Esophagus (tissue), 2 donors: ENCODE results near the gene SEMA5A. TPM values are rescaled to one million over a fixed set of nuclear protein-coding genes. Genes with fewer than 3 reads are reported as not detected.

Experiments
- H3K27ac ChIP-seq, 2 donors: one replicate each; pipeline ENCODE4 v1.5.1; 2013; ENCODE audit warnings: low read depth in 2 of 2, mild to moderate bottlenecking in 2 of 2, inconsistent platforms in 1 of 2, low read length in 1 of 2, moderate library complexity in 1 of 2
- H3K27me3 ChIP-seq, 2 donors: one replicate each; pipeline ENCODE4 v1.6.1; 2013; ENCODE audit warnings: low read length in 2 of 2, control low read depth in 1 of 2, mild to moderate bottlenecking in 1 of 2; ENCODE audit not compliant: insufficient read depth in 2 of 2, control insufficient read depth in 1 of 2
- H3K36me3 ChIP-seq, 2 donors: one replicate each; pipeline ENCODE4 v1.6.1; 2013; ENCODE audit warnings: low read length in 1 of 2; ENCODE audit not compliant: control insufficient read depth in 2 of 2, insufficient read depth in 2 of 2
- H3K4me1 ChIP-seq, 2 donors: one replicate each; pipeline ENCODE4 v1.6.1; 2013; ENCODE audit warnings: low read length in 1 of 2; ENCODE audit not compliant: control insufficient read depth in 2 of 2, insufficient read depth in 2 of 2
- H3K4me3 ChIP-seq, 2 donors: one replicate each; pipeline ENCODE4 v1.5.1; 2013; ENCODE audit warnings: low read length in 2 of 2, mild to moderate bottlenecking in 2 of 2, low read depth in 1 of 2, moderate library complexity in 1 of 2
- H3K9me3 ChIP-seq, 2 donors: one replicate each; pipeline ENCODE4 v1.6.1; 2013; ENCODE audit warnings: mild to moderate bottlenecking in 2 of 2, low read depth in 1 of 2, low read length in 1 of 2, moderate library complexity in 1 of 2; ENCODE audit not compliant: control insufficient read depth in 2 of 2, insufficient read depth in 1 of 2
- WGBS, 2 donors: extraction: QIAGEN DNeasy Blood & Tissue Kit; methylation state at CpG; one replicate each; pipeline ENCODE4 v1.1.7; 2013; 5-methylcytosine and 5-hydroxymethylcytosine counted together
- polyA plus RNA-seq, 2 donors: library from polyadenylated mRNA; stranded (reverse); fragments of 200-250 nt; gene quantifications; one replicate each; pipeline ENCODE4 v1.2.3, GENCODE V29; 2013
- donor health status: healthy with polysubstance abuse.
- donor health status: Bipolar disorder and iron deficiency.

The SEMA5A gene
- 1 to 10 TPM; 1.3 to 1.9 TPM for polyA plus RNA-seq

DNA sequence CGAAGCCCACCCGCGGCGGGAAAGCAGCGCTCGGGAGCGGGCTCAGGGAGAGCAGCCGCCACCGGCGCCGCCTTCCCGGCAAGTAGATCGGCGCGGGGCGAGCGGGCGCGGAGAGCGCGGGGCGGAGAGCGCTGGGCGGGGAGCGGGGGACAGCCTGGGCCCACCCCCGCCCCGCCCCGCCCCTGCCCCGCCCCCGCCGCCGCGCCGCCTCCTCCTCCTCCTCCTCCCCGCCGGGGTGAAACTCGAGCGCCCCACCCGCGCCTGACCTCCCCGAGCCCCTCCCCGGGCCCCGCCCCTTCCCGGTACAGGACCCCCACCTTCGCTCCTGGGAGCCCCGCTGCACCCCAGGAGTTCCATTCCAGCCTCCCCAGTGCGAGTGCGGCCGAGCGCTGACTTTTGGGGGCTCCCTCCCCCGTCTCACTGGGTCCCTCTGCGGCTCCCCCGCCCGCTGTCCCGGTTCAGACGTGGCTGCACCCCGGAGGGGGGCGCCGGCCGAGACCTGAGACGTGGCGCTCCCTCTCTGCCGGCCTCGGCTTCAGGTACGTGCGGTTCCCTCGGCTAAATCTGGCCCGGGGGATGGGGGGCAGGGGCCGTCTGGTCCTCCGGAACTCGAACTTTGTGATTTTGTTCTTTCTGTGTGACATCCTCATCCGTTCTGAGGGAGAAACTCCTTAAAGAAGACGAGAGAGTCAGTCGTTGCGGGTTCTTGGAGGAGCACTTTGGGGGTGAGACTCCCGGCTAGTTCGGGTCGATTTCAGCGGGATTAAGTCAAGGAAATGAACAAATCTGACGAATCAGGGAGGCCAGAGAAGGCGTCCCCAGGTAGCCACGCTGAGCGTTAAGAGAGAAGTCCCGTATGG lies at the start of gene SEMA5A:
Gene SEMA5A (minus strand): TSS at position 84 of the 860 bp plus-strand sequence. CDS start 166,129 bp downstream, outside the sequence.
- Histone ChIP-seq H3K27ac (peak within 1 kb of the TSS; percentile 89 to 92), H3K9me3 (no peaks in the 10 kb centered on the region), H3K4me1 (peaks cover 0 to 4% of the 10 kb centered on the region in 2 donors), H3K4me3 (peak within 1 kb of the TSS; percentile 71 to 87), H3K27me3 (no peaks in the 10 kb centered on the region), H3K36me3 (peaks cover 3 to 8% of the 10 kb centered on the region in 2 donors)
- 4% methylated on average over 35 to 79 of the region's 84 CpGs for WGBS, 2 donors

DNA sequence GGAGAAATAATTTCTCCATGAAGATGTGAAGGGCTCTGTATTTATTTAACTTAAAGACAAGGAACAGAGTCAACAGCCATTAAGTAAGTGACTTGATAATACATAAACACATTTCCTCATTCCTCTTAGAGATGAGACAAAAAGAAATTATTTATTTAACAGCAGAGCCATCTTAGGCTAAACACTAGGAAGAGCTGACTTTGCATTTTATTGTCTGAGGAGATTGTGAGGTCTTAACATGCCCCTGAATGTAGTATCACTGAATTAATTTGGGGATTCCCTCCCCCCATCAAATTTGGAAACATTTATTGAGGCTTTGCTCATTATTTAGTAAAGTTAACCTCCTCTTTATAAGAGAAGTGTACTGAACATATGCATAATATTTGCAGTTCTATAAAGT lies 49.0 kb upstream of the SEMA5A start:
- Histone ChIP-seq H3K9me3 (no peaks in the 10 kb centered on the region), H3K27me3 (peaks cover 3% of the 10 kb centered on the region in 2 donors), H3K4me1 (peaks cover 0 to 3% of the 10 kb centered on the region in 2 donors), H3K27ac (no peak overlapping the region), H3K36me3 (no peaks in the 10 kb centered on the region), H3K4me3 (no peak overlapping the region)

- WGBS, 2 donors, result 75 to 79% methylated on average over 7 of the region's 7 CpGs
- no peak overlapping the region for H3K27ac ChIP-seq
These were observed 43.4 kb upstream of the SEMA5A start for GRCh38 chr5:9589049-9589835.

GRCh38 chr5:9588254-9588653 lies 42.4 kb upstream of the SEMA5A start:
- Histone ChIP-seq H3K4me3 (no peak overlapping the region), H3K27me3 (peaks cover 0 to 3% of the 10 kb centered on the region in 2 donors), H3K4me1 (no peaks in the 10 kb centered on the region), H3K36me3 (no peaks in the 10 kb centered on the region), H3K9me3 (no peaks in the 10 kb centered on the region), H3K27ac (no peak overlapping the region)
- 77 to 83% methylated on average over 6 of the region's 6 CpGs for WGBS, 2 donors

More at GRCh38 chr5:9589049-9589835, 43.4 kb upstream of the SEMA5A start:
- H3K9me3 ChIP-seq, result no peaks in the 10 kb centered on the region
- no peaks in the 10 kb centered on the region for H3K4me1 ChIP-seq
- H3K27me3 ChIP-seq, result peaks cover 0 to 3% of the 10 kb centered on the region in 2 donors
- H3K4me3 ChIP-seq, result no peak overlapping the region
- H3K36me3 ChIP-seq, result no peaks in the 10 kb centered on the region

DNA sequence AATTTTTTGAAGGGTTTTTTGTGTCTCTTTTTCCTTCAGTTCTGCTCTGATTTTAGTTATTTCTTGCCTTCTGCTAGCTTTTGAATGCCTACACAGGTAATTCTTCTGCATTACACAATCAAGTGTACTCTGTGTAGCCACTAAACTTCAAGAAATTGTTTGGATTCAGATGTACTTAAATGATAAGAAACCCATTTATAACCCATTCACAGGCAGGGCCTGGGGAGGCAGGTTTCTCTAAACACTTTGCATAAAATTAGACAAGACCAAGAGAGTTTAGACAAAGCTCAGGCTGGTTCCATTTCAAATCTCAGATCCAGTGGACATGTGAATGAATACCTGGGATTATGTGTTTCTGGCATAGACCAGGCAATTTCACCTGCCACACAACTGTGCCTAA lies 41.3 kb upstream of the SEMA5A start:
- Histone ChIP-seq H3K9me3 (no peaks in the 10 kb centered on the region), H3K4me3 (no peak overlapping the region), H3K4me1 (no peaks in the 10 kb centered on the region), H3K27ac (no peak overlapping the region), H3K27me3 (peaks cover 0 to 3% of the 10 kb centered on the region in 2 donors), H3K36me3 (no peaks in the 10 kb centered on the region)

GRCh38 chr5:9582406-9582805 lies 36.5 kb upstream of the SEMA5A start:
- Histone ChIP-seq H3K4me1 (no peaks in the 10 kb centered on the region), H3K4me3 (no peak overlapping the region), H3K36me3 (no peaks in the 10 kb centered on the region), H3K9me3 (no peaks in the 10 kb centered on the region), H3K27me3 (no peaks in the 10 kb centered on the region), H3K27ac (no peak overlapping the region)
- 62 to 70% methylated on average over 2 of the region's 2 CpGs for WGBS, 2 donors

GRCh38 chr5:9573796-9574195 lies 27.9 kb upstream of the SEMA5A start:
- Histone ChIP-seq H3K27me3 (no peaks in the 10 kb centered on the region), H3K36me3 (no peaks in the 10 kb centered on the region), H3K4me1 (no peaks in the 10 kb centered on the region), H3K27ac (no peak overlapping the region), H3K9me3 (no peaks in the 10 kb centered on the region), H3K4me3 (no peak overlapping the region)
- WGBS, 2 donors, result 80 to 83% methylated on average over 6 of the region's 6 CpGs

- H3K4me3 ChIP-seq, result no peak overlapping the region
- H3K36me3 ChIP-seq, result no peaks in the 10 kb centered on the region
- no peak overlapping the region for H3K27ac ChIP-seq
- WGBS, 2 donors, result 90% methylated on average over 8 of the region's 8 CpGs
- no peaks in the 10 kb centered on the region for H3K9me3 ChIP-seq
- H3K27me3 ChIP-seq, result no peaks in the 10 kb centered on the region
- no peaks in the 10 kb centered on the region for H3K4me1 ChIP-seq
These were observed 26.4 kb upstream of the SEMA5A start for GRCh38 chr5:9572246-9572645.

DNA sequence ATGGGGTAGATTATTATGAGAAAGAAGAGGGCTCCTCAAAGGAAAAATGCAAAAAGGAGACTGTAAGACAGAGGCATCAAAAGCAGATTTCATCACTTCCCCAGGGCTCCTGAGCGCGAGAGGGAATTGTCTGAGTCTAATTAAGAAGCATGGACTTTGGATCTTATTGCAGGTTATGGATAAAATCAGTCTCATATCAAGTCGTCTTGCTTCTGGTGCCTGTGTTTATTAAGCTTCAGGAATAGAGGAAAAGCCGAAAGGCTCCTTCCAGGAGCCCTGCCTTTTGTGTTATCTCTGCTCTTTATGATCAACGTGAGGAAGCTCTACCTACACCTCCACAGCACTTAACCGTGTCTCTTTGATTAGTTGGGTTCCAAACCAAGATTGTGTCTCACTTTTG lies 25.0 kb upstream of the SEMA5A start:
- Histone ChIP-seq H3K9me3 (no peaks in the 10 kb centered on the region), H3K27me3 (no peaks in the 10 kb centered on the region), H3K4me3 (no peak overlapping the region), H3K36me3 (no peaks in the 10 kb centered on the region), H3K27ac (no peak overlapping the region), H3K4me1 (no peaks in the 10 kb centered on the region)
- WGBS, 2 donors, result 81 to 87% methylated on average over 6 of the region's 6 CpGs
